ENCODE data around the gene PANK4. TPM values are rescaled to one million over a fixed set of nuclear protein-coding genes. Genes with fewer than 3 reads are reported as not detected.

The PANK4 gene
- total and polyA plus RNA-seq, 2 donors (not counting 3 experiments of a cell fraction or from before 2014, with no cell fraction given), result 22.1 to 34.0 TPM

- H3K27ac ChIP-seq (ENCODE audit: insufficient read depth, low read depth, low read length), result no peak overlapping the region
- H3K9me1 ChIP-seq (replicated peaks; ENCODE audit: control insufficient read depth, extremely low read depth, insufficient read depth, low read length), result no peaks in the 10 kb centered on the region
- no peak overlapping the region for H3K9ac ChIP-seq (replicated peaks; ENCODE audit: extremely low read depth, insufficient read depth, low read length)
- no peaks in the 10 kb centered on the region for H3K4me1 ChIP-seq (ENCODE audit: control insufficient read depth, extremely low read depth, insufficient read depth, low read length)
- DNase-seq (ENCODE audit: low read depth, low spot score) (no peak), FAIRE-seq (no peak)
- no peak overlapping the region for H2AFZ ChIP-seq (ENCODE audit: low read depth, low read length)
- BruUV-seq (replicated peaks), result no TSS peak
- TF ChIP-seq JUN (IDR thresholded peaks at IDR 0.05; ENCODE audit: borderline replicate concordance, insufficient read depth, insufficient read length, low read depth) (no peak), POLR2AphosphoS5 (IDR thresholded peaks at IDR 0.05; ENCODE audit: insufficient read depth, low read depth, low read length) (no peak), POLR2A (IDR thresholded peaks at IDR 0.05; ENCODE audit: low read depth, low read length) (no peak), CTCF (IDR thresholded peaks at IDR 0.05; ENCODE audit: extremely low read depth in 1 of 2, insufficient read depth in 1 of 2, low read depth in 1 of 2, low read length in 2 of 2) (no peak), MYC (IDR thresholded peaks at IDR 0.05; ENCODE audit: low read depth, low read length) (no peak), GATA2 (IDR thresholded peaks at IDR 0.05; ENCODE audit: insufficient read depth, insufficient read length, low read depth, low read length) (no peak), MAX (IDR thresholded peaks at IDR 0.05; ENCODE audit: insufficient read depth, insufficient read length) (no peak), FOS (IDR thresholded peaks at IDR 0.05; ENCODE audit: borderline replicate concordance, insufficient read depth, low read length) (no peak), EZH2 (IDR thresholded peaks at IDR 0.05; ENCODE audit: borderline replicate concordance, low read depth, low read length, severe bottlenecking) (no peak)
- no peaks in the 10 kb centered on the region for H3K9me3 ChIP-seq (replicated peaks; ENCODE audit: control insufficient read depth, insufficient read depth, low read length)
- no peaks in the 10 kb centered on the region for H3K79me2 ChIP-seq (ENCODE audit: control insufficient read depth, insufficient read depth, low read length)
- dilution Hi-C loops (cut with MboI; ENCODE audit: extremely low pct_ligation_motif_present, low sequenced_read_pairs), result no loop called here
- ChIA-PET POLR2A (no interaction called here), CTCF (interaction anchor here (0.6 kb wide), 1 partner anchor 620 kb away, joined by 3 read pairs; no protein-coding TSS in a partner anchor)
- H3K36me3 ChIP-seq (ENCODE audit: control insufficient read depth in 2 of 2, extremely low read depth in 1 of 2, insufficient read depth in 2 of 2, low read length in 2 of 2), result no peaks in the 10 kb centered on the region
- no peaks in the 10 kb centered on the region for H4K20me1 ChIP-seq (replicated peaks; ENCODE audit: control insufficient read depth, extremely low read depth, insufficient read depth, low read length)
- H3K4me2 ChIP-seq (ENCODE audit: insufficient read depth, low read length), result no peak overlapping the region
- H3K27me3 ChIP-seq (ENCODE audit: control insufficient read depth in 2 of 2, insufficient read depth in 2 of 2, low read length in 2 of 2), result no peaks in the 10 kb centered on the region
- intact Hi-C loops (cut with micrococcal nuclease), result no loop called here
- H3K4me3 ChIP-seq (replicated peaks in 1 of 3; ENCODE audit: insufficient read depth in 1 of 3, low read depth in 1 of 3, low read length in 3 of 3), result no peak overlapping the region
These were observed 63.6 kb downstream of the PANK4 start for GRCh38 chr1:2462819-2463218.

Measured in endothelial cell of umbilical vein (primary cell).